Ecto neural progenitor cell (in vitro differentiated cells): ENCODE measurements around the gene MEN1.
"Not testable (repeated sequence)": the region's sequence is repeated elsewhere in the genome, so short reads cannot be mapped to it uniquely, and the experiment has no call there.

Experiments
- DNase-seq: peaks from one replicate; pipeline ENCODE4 v3.0.0-alpha.2; 2018; ENCODE audit warnings: low spot score

The MEN1 gene

DNA sequence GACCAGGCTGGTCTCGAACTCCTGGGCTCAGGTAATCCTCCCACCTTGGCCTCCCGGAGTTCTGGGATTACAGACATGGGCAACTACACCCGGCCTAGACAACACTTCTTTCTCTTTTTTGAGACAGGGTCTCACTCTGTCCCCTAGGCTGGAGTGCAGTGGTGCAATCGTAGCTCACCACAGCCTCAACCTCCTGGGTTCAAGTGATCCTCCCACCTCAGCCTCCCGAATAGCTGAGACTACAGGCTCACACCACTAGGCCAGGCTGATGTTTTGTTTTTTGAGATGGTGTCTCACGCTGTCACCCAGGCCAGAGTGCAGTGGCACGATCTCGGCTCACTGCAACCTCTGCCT lies 35.4 kb upstream of the MEN1 start:
- not testable (repeated sequence) for DNase-seq

DNA sequence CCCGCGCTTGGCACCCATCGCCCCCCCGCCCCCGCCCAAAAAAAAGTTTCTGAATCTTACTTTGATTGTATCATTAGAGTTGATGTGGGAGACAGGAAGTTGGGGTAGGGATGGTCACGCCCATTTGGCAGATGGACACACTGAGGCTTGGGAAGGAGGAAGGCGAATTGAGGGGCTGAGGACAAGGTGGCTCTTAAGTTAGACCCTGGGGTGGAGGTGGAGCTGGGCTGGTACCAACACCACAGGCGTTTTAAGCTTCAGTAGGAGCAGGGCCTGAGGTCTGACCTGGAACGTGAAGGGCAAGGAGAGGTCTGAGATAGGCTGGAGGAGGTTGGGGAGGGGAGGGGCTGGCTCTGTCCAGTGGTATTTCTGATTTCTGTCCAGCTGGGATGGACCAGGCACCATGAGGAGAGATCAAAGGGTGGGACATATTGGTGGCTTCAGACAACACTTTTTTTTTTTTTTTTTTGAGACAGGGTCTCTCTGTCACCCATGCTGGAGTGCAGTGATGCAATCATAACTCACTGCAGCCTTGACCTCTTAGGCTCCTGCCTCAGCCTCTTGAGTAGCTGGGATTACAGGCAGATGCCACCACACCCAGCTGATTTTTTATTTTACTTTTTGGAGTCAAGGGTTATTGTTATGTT lies 34.9 kb upstream of the MEN1 start:
- no peak for DNase-seq

GRCh38 chr11:64844330-64845128 lies 34.2 kb upstream of the MEN1 start, which contains the start of gene CDC42BPG:
Gene CDC42BPG, minus strand, starts transcription at chr11:64844653. Its CDS starts 84 bp downstream, at chr11:64844569.
- DNase-seq, result peak; percentile 76

GRCh38 chr11:64843686-64844329 lies 33.5 kb upstream of the MEN1 start:
- no peak for DNase-seq

- peak; percentile 68 for DNase-seq
Observed at GRCh38 chr11:64842851-64843685, 32.7 kb upstream of the MEN1 start.

GRCh38 chr11:64842366-64842759 lies 32.0 kb upstream of the MEN1 start:
- no peak for DNase-seq

GRCh38 chr11:64841592-64842365 lies 31.4 kb upstream of the MEN1 start:
- peak; percentile 75 for DNase-seq

GRCh38 chr11:64839887-64840782 lies 29.8 kb upstream of the MEN1 start:
- no peak for DNase-seq

DNA sequence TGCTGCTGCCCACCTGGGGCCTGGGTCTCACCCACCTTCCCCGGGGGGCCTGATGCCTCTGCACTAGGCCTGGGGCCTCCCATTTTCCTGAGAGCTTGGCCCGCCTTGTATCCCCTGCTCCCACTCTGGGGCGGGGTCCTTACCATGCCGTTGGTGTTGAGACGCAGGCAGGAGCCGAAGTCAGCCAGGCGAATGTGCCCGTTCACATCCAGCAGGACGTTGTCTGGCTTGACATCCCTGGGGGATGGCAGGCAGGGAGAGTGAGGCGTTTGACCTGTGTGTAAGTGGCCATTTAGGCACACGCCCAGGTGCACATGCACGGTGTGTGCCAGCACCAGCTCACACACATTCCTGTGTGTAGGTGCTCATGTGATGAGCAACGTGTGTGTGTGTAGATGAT lies 29.0 kb upstream of the MEN1 start:
- no peak for DNase-seq

- no peak for DNase-seq
Observed at GRCh38 chr11:64838600-64839334, 28.4 kb upstream of the MEN1 start.

- DNase-seq, result no peak
Observed at GRCh38 chr11:64837887-64838351, 27.6 kb upstream of the MEN1 start.

GRCh38 chr11:64836448-64837072 lies 26.2 kb upstream of the MEN1 start:
- DNase-seq, result no peak

- no peak for DNase-seq
Observed at GRCh38 chr11:64835616-64836447, 25.5 kb upstream of the MEN1 start.

DNA sequence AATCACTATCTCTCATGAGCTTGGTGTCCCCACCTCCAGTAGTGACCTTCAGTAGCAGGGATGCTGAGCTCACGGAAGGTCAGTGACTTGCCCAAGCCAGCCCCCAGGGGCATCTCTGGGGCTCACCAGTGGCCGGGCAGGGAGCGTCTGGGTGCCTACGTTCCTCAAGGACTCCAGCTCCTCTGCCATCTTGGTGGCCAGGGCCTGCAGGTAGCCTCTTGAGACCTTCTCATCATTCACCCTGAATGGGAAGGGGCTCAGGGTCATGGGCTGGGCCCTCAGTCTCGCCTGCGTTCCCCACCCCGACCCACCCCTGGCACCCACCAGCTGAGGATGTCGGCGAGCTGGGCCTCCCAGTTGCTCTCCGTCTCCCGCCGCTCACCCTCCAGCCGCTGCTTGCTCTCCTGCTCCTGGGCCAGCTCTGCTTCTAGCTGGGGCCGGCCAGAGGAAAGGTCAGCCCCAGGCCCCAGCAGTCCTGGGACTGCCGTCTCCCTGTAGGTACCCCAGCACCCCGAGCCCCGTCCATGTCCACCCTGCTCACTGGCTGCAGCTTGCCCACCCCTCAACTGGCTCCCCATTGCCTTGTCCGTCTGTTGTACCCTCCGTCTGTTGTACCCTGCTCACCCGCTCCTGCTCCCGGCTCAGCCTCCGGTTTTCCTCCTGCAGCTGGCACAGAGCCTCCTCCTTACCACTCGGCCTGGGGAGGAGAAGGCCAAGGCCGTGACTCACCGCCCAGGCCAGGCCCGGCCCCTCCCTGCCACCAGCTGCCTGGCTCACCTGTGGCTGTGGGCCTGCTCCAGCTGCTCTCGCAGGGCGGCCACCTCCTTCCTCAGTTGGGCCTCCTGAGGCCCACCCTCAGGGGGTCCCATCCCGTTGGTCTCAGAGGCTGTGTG lies 24.6 kb upstream of the MEN1 start:
- DNase-seq, result no peak

- DNase-seq, result no peak
Observed at GRCh38 chr11:64834031-64834722, 23.8 kb upstream of the MEN1 start.

- no peak for DNase-seq
Observed at GRCh38 chr11:64833509-64833908, 23.2 kb upstream of the MEN1 start.

- DNase-seq, result no peak
Observed at GRCh38 chr11:64833198-64833502, 22.8 kb upstream of the MEN1 start.
